Ramos (cell line): Measurements from ENCODE around the gene THPO.

Experiments used
- in situ Hi-C: fragments of 300-500 bp; cut with MboI; formaldehyde crosslinking; loops from one replicate; pipeline ENCODE4 v1.14.3; 2022; ENCODE audit warnings: low sequenced_read_pairs; ENCODE audit not compliant: unreplicated experiment

The THPO gene

GRCh38 chr3:184368586-184369183 lies 9.3 kb downstream of the THPO start:
- in situ Hi-C loops: no loop called here

- in situ Hi-C loops: no loop called here
Measured at GRCh38 chr3:184368116-184368515, 9.9 kb downstream of the THPO start.

- in situ Hi-C loops: no loop called here
Measured at GRCh38 chr3:184366619-184367289, 11.3 kb downstream of the THPO start.

- in situ Hi-C loops: no loop called here
Measured at GRCh38 chr3:184362668-184363546, 15.1 kb downstream of the THPO start.

- in situ Hi-C loops: no loop called here
Measured at GRCh38 chr3:184361932-184362667, 15.9 kb downstream of the THPO start.

GRCh38 chr3:184361532-184361931 lies 16.5 kb downstream of the THPO start, which contains the start of the genes CLCN2 and POLR2H:
CLCN2 (minus strand) TSS chr3:184361605; CDS start chr3:184361479, 126 bp downstream.
POLR2H (plus strand) TSS chr3:184361710; CDS start chr3:184363493, 1,783 bp downstream.
- in situ Hi-C loops: no loop called here

GRCh38 chr3:184360929-184361531 lies 17.0 kb downstream of the THPO start:
- in situ Hi-C loops: no loop called here

GRCh38 chr3:184360070-184360928 lies 17.7 kb downstream of the THPO start:
- in situ Hi-C loops: no loop called here

- in situ Hi-C loops: no loop called here
Measured at GRCh38 chr3:184359610-184360009, 18.4 kb downstream of the THPO start.

- in situ Hi-C loops: no loop called here
Measured at GRCh38 chr3:184358921-184359350, 19.1 kb downstream of the THPO start.

- in situ Hi-C loops: no loop called here
Measured at GRCh38 chr3:184358124-184358767, 19.8 kb downstream of the THPO start.

- in situ Hi-C loops: no loop called here
Measured at GRCh38 chr3:184357248-184358123, 20.5 kb downstream of the THPO start.

- in situ Hi-C loops: no loop called here
Measured at GRCh38 chr3:184355261-184356040, 22.6 kb downstream of the THPO start.

- in situ Hi-C loops: no loop called here
Measured at GRCh38 chr3:184354754-184355153, 23.3 kb downstream of the THPO start.

- in situ Hi-C loops: no loop called here
Measured at GRCh38 chr3:184354121-184354728, 23.8 kb downstream of the THPO start.

GRCh38 chr3:184353546-184353941 lies 24.5 kb downstream of the THPO start:
- in situ Hi-C loops: no loop called here
